B cell (primary cell): ENCODE results near the gene BIRC7.

Source experiments
- EZH2 ChIP-seq: IDR thresholded peaks from 2 replicates; pipeline ENCODE4 v1.6.1; 2012; ENCODE audit warnings: borderline replicate concordance, low read depth, mild to moderate bottlenecking, moderate library complexity, low read length; ENCODE audit not compliant: insufficient read depth, poor library complexity, severe bottlenecking
- TF ChIP-seq, protein P1 (sequence below): fragments of 200-600 bp; IDR thresholded peaks from one replicate; pipeline ENCODE4 v1.8.0; 2022; ENCODE audit warnings: antibody characterized with exemption, mild to moderate bottlenecking

DNA sequence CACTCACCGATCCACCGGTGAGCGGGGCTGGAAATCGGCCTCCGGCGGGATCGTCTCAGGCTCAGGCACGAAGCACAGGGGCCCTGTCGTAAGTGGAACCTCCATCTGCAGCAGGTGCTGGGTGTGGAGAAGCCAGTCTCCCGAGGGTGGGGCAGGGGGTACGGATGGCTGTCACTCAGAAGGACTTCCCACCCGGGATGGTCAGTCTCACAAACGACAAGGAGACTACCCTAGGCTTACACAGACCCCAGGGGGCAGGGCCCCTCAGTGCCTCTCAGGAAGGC is 47.6 kb upstream of the BIRC7 start:
- TF ChIP-seq, protein P1, sequence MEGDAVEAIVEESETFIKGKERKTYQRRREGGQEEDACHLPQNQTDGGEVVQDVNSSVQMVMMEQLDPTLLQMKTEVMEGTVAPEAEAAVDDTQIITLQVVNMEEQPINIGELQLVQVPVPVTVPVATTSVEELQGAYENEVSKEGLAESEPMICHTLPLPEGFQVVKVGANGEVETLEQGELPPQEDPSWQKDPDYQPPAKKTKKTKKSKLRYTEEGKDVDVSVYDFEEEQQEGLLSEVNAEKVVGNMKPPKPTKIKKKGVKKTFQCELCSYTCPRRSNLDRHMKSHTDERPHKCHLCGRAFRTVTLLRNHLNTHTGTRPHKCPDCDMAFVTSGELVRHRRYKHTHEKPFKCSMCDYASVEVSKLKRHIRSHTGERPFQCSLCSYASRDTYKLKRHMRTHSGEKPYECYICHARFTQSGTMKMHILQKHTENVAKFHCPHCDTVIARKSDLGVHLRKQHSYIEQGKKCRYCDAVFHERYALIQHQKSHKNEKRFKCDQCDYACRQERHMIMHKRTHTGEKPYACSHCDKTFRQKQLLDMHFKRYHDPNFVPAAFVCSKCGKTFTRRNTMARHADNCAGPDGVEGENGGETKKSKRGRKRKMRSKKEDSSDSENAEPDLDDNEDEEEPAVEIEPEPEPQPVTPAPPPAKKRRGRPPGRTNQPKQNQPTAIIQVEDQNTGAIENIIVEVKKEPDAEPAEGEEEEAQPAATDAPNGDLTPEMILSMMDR: no peak
- no peak for TF ChIP-seq EZH2
